ENCODE measurements around the gene SLC38A5. TPM values are rescaled to one million over a fixed set of nuclear protein-coding genes. Genes with fewer than 3 reads are reported as not detected.

SLC38A5 gene
- polyA plus RNA-seq, 2 of the 4 experiments (the other 2 are of a cell fraction), result 0.32 to 0.36 TPM

DNA sequence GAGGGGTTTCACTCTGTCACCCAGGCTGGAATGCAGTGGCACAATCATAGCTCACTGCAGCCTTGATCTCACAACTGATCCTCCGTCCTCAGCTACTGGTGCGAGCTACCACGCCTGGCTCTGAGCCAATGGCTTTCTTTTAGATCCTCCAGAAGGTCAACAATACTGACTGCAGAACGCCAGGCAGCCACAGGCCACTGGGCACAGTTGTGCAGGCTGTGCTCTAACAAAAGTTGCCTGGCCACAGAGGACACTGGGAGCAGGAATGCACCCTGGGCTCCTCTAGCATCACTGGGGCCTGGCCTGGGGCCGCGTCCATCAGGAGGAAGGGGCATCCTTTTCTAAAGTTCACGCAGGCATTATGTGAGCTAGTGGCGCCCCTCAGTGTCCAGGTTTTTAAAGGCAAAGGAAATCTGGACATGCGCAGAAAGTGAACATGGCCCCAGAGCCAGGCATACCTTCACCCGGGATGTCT lies 23.9 kb upstream of the SLC38A5 start:
- peaks cover 21% of the 10 kb centered on the region for H3K4me1 ChIP-seq
- TF ChIP-seq HEYL (CRISPR knock-in tag; IDR thresholded peaks at IDR 0.05) (no peak), CBX8 (IDR thresholded peaks at IDR 0.05) (no peak), EP300 (IDR thresholded peaks at IDR 0.05) (no peak), CBX2 (IDR thresholded peaks at IDR 0.05; ENCODE audit: borderline replicate concordance, low read depth) (no peak), SMC3 (IDR thresholded peaks at IDR 0.05) (peak; percentile 15; the same call in 1 of the 3 replicates), HDAC2 (IDR thresholded peaks at IDR 0.05) (no peak), HOXB13 (CRISPR knock-in tag; IDR thresholded peaks at IDR 0.05; ENCODE audit: low read depth) (no peak), TP53 (CRISPR knock-in tag; IDR thresholded peaks at IDR 0.05) (no peak), ESRRA (IDR thresholded peaks at IDR 0.05; ENCODE audit: borderline replicate concordance, low read length) (no peak), RCOR1 (IDR thresholded peaks at IDR 0.05; ENCODE audit: low read depth, low read length) (no peak), GATA3 (IDR thresholded peaks at IDR 0.05; ENCODE audit: borderline replicate concordance) (no peak), RAD21 (conservative IDR thresholded peaks at IDR 0.05 in 1 of 2, IDR thresholded peaks at IDR 0.05 in 1 of 2) (peak; percentile 45 to 66; a peak in 4 of 5 replicates), SREBF2 (IDR thresholded peaks at IDR 0.05) (no peak)
- TF ChIP-seq, protein P1, sequence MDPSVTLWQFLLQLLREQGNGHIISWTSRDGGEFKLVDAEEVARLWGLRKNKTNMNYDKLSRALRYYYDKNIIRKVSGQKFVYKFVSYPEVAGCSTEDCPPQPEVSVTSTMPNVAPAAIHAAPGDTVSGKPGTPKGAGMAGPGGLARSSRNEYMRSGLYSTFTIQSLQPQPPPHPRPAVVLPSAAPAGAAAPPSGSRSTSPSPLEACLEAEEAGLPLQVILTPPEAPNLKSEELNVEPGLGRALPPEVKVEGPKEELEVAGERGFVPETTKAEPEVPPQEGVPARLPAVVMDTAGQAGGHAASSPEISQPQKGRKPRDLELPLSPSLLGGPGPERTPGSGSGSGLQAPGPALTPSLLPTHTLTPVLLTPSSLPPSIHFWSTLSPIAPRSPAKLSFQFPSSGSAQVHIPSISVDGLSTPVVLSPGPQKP (IDR thresholded peaks at IDR 0.05; ENCODE audit: low read depth, low read length), result no peak
- TF ChIP-seq, protein P2, sequence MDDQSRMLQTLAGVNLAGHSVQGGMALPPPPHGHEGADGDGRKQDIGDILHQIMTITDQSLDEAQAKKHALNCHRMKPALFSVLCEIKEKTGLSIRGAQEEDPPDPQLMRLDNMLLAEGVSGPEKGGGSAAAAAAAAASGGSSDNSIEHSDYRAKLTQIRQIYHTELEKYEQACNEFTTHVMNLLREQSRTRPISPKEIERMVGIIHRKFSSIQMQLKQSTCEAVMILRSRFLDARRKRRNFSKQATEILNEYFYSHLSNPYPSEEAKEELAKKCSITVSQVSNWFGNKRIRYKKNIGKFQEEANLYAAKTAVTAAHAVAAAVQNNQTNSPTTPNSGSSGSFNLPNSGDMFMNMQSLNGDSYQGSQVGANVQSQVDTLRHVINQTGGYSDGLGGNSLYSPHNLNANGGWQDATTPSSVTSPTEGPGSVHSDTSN (IDR thresholded peaks at IDR 0.05), result no peak
- TF ChIP-seq, protein P3, sequence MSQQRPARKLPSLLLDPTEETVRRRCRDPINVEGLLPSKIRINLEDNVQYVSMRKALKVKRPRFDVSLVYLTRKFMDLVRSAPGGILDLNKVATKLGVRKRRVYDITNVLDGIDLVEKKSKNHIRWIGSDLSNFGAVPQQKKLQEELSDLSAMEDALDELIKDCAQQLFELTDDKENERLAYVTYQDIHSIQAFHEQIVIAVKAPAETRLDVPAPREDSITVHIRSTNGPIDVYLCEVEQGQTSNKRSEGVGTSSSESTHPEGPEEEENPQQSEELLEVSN (IDR thresholded peaks at IDR 0.05; ENCODE audit: borderline replicate concordance, low read depth), result no peak
- TF ChIP-seq, protein P4, sequence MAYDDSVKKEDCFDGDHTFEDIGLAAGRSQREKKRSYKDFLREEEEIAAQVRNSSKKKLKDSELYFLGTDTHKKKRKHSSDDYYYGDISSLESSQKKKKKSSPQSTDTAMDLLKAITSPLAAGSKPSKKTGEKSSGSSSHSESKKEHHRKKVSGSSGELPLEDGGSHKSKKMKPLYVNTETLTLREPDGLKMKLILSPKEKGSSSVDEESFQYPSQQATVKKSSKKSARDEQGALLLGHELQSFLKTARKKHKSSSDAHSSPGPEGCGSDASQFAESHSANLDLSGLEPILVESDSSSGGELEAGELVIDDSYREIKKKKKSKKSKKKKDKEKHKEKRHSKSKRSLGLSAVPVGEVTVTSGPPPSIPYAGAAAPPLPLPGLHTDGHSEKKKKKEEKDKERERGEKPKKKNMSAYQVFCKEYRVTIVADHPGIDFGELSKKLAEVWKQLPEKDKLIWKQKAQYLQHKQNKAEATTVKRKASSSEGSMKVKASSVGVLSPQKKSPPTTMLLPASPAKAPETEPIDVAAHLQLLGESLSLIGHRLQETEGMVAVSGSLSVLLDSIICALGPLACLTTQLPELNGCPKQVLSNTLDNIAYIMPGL (CRISPR knock-in tag; IDR thresholded peaks at IDR 0.05; ENCODE audit: borderline replicate concordance), result no peak
- no peak overlapping the region for H3K4me3 ChIP-seq
- ATAC-seq (peak in 1 of 2 experiments; percentile 43; a peak in 3 of 6 replicates), FAIRE-seq (no peak), DNase-seq (ENCODE audit: low read depth in 1 of 2, low spot score in 1 of 2) (no peak)
- 38% methylated on average over 8 of the region's 10 CpGs for WGBS (ENCODE audit: missing lambda C conversion rate)
- no peaks in the 10 kb centered on the region for H3K9me3 ChIP-seq
- no peak overlapping the region for H3K27ac ChIP-seq
- POLR2A ChIA-PET, result no interaction called here
- no peak overlapping the region for H3K4me2 ChIP-seq
- CTCF ChIA-PET, result interaction anchor here (0.6 to 1.9 kb wide), 8 partner anchors 9 to 664 kb away, joined by 3 to 7 read pairs (median 3); no protein-coding TSS in a partner anchor

DNA sequence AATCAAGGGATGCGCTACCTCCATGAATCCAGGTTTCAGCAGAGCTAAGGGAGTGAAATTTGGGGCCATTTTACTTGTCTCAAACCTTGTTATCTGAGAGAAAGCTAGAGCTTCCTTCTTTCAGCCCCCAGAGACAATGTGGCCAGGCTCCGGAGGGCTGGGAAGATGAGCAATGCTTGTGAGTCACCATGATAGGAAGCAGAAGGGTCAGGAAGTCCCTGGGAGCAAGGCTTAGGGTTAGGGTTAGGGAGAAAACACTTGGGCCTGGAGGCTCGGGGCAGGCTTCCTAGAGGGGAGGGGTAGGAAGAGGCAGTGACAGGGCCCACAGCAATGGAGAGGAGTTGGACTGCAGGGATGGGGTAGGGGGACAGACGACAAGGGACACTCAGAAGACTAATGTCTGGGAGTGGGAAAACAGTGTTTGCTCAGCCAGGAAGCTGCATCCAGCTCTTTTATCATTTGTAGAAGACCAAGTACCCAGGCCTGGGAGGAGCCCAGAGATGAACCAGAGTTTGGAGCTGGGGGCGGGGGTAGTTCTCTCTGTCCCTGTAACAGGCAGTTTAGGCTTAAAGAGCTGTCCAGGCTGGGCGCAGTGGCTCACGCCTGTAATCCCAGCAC lies 22.3 kb upstream of the SLC38A5 start:
- 33% methylated on average over 4 of the region's 7 CpGs for WGBS (ENCODE audit: missing lambda C conversion rate)
- ChIA-PET POLR2A (no interaction called here), CTCF (interaction anchor here (1.0 kb wide), 1 partner anchor 410 kb away, joined by 3 read pairs; no protein-coding TSS in a partner anchor)
- Histone ChIP-seq H3K4me1 (peaks cover 11% of the 10 kb centered on the region; the same call in 2 of the 3 replicates), H3K27ac (peak overlapping the region; percentile 44 to 70; a peak in 3 of 6 replicates), H3K4me3 (no peak overlapping the region), H3K4me2 (peak overlapping the region; percentile 32; the same call in 1 of the 3 replicates), H3K9me3 (no peaks in the 10 kb centered on the region)
- FAIRE-seq, result peak; percentile 89
- peak in 1 of 2 experiments; percentile 48; a peak in 3 of 6 replicates for ATAC-seq
- DNase-seq (ENCODE audit: low read depth in 1 of 2, low spot score in 1 of 2), result no peak
- TF ChIP-seq CEBPB (IDR thresholded peaks at IDR 0.05) (no peak), HOXA7 (CRISPR knock-in tag; IDR thresholded peaks at IDR 0.05) (no peak), ESRRA (IDR thresholded peaks at IDR 0.05; ENCODE audit: borderline replicate concordance, low read length) (no peak), RNF2 (IDR thresholded peaks at IDR 0.05; ENCODE audit: borderline replicate concordance, low read depth) (no peak), SREBF2 (IDR thresholded peaks at IDR 0.05) (no peak), ZSCAN20 (CRISPR knock-in tag; IDR thresholded peaks at IDR 0.05) (no peak), HOXB13 (CRISPR knock-in tag; IDR thresholded peaks at IDR 0.05; ENCODE audit: low read depth) (no peak), ZNF302 (CRISPR knock-in tag; IDR thresholded peaks at IDR 0.05) (no peak), POLR2A (IDR thresholded peaks at IDR 0.05; ENCODE audit: low read length) (no peak), TP53 (CRISPR knock-in tag; IDR thresholded peaks at IDR 0.05) (no peak), RCOR1 (IDR thresholded peaks at IDR 0.05; ENCODE audit: low read depth, low read length) (no peak)
- TF ChIP-seq, protein P5, sequence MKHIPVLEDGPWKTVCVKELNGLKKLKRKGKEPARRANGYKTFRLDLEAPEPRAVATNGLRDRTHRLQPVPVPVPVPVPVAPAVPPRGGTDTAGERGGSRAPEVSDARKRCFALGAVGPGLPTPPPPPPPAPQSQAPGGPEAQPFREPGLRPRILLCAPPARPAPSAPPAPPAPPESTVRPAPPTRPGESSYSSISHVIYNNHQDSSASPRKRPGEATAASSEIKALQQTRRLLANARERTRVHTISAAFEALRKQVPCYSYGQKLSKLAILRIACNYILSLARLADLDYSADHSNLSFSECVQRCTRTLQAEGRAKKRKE (CRISPR knock-in tag; IDR thresholded peaks at IDR 0.05; ENCODE audit: low read depth), result no peak
- TF ChIP-seq, protein P6, sequence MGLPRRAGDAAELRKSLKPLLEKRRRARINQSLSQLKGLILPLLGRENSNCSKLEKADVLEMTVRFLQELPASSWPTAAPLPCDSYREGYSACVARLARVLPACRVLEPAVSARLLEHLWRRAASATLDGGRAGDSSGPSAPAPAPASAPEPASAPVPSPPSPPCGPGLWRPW (IDR thresholded peaks at IDR 0.05), result no peak
- TF ChIP-seq, protein P2 (IDR thresholded peaks at IDR 0.05), result no peak

Data from A549 (cell line).